Kidney epithelial cell (primary cell): ENCODE results near the gene GABRR2. TPM values are rescaled to one million over a fixed set of nuclear protein-coding genes. Genes with fewer than 3 reads are reported as not detected.

Source experiments
- DNase-seq: peaks from one replicate; pipeline ENCODE4 v3.0.0-alpha.2; 2010; ENCODE audit warnings: low read depth
- H3K27me3 ChIP-seq: 2 replicates; pipeline ENCODE4 v1.6.0; 2011; ENCODE audit warnings: low read length; ENCODE audit not compliant: control insufficient read depth, insufficient read depth
- H3K36me3 ChIP-seq: 2 replicates; pipeline ENCODE4 v1.5.1; 2011; ENCODE audit warnings: low read length; ENCODE audit not compliant: control insufficient read depth, insufficient read depth
- H3K4me3 ChIP-seq: 2 replicates; pipeline ENCODE4 v1.5.1; 2011; ENCODE audit warnings: low read depth, mild to moderate bottlenecking, control low read depth, low read length
- total RNA-seq: library from RNA; depleted of rRNA; stranded (reverse); fragments of >200 nt; gene quantifications from 2 replicates; pipeline ENCODE4 v1.2.3, GENCODE V29; 2015
- TF ChIP-seq, protein P1 (sequence below): IDR thresholded peaks from 2 replicates; pipeline ENCODE4 v1.5.1; 2011; ENCODE audit warnings: mild to moderate bottlenecking, moderate library complexity, low read length, control low read depth, inconsistent platforms; ENCODE audit not compliant: insufficient read depth, poor library complexity, severe bottlenecking

GABRR2 gene
- total RNA-seq, 1 donor from 2014 or later: not detected

- Histone ChIP-seq H3K36me3 (no peaks in the 10 kb centered on the region), H3K4me3 (no peak overlapping the region), H3K27me3 (no peaks in the 10 kb centered on the region)
- TF ChIP-seq, protein P1, sequence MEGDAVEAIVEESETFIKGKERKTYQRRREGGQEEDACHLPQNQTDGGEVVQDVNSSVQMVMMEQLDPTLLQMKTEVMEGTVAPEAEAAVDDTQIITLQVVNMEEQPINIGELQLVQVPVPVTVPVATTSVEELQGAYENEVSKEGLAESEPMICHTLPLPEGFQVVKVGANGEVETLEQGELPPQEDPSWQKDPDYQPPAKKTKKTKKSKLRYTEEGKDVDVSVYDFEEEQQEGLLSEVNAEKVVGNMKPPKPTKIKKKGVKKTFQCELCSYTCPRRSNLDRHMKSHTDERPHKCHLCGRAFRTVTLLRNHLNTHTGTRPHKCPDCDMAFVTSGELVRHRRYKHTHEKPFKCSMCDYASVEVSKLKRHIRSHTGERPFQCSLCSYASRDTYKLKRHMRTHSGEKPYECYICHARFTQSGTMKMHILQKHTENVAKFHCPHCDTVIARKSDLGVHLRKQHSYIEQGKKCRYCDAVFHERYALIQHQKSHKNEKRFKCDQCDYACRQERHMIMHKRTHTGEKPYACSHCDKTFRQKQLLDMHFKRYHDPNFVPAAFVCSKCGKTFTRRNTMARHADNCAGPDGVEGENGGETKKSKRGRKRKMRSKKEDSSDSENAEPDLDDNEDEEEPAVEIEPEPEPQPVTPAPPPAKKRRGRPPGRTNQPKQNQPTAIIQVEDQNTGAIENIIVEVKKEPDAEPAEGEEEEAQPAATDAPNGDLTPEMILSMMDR: no peak
- no peak for DNase-seq
These were observed 24.5 kb upstream of the GABRR2 start for GRCh38 chr6:89339565-89339964.

DNA sequence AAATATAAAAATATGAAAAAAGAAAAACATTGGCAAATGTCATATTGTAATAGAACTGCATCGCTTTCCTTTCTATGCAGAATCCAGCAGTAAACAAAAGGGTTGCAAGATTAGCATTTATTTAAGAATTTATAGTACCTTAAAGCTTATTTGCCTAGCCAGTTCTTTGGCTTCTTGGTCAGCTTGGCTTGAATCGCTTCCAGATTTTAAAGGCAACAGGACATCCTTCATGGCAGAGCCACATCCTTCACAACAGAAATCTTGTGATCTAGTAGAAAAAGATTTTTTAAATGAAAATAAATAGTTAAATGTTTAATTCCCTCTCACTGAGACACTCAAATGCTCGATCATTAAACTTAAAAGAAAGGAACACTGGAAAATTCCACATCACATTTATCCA, 20.1 kb upstream of the GABRR2 start:
- Histone ChIP-seq H3K27me3 (no peaks in the 10 kb centered on the region), H3K4me3 (no peak overlapping the region), H3K36me3 (no peaks in the 10 kb centered on the region)
- TF ChIP-seq, protein P1: no peak
- no peak for DNase-seq

- TF ChIP-seq, protein P1: no peak
- no peak for DNase-seq
- H3K27me3 ChIP-seq: no peaks in the 10 kb centered on the region
- no peak overlapping the region for H3K4me3 ChIP-seq
- H3K36me3 ChIP-seq: no peaks in the 10 kb centered on the region
These were observed 15.8 kb upstream of the GABRR2 start for GRCh38 chr6:89330910-89331309.

DNA sequence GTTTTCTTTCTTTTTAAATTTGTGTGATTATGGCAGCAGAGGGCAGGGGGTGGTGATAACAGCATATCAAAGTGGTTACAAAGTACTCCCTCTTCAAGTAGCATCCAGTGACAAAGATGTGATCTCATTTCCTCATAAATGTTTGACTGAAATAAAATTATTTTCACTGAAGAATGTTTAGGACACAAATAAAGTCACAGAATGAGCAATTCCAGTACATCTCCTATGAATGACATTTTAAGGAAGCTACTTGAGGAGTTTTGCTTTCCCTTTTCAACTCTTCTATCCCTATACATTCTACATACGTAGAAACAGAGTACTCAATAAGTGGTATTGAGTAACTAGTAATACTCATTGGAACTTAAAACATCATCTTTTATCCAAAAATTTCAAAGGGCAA, 13.9 kb upstream of the GABRR2 start:
- Histone ChIP-seq H3K36me3 (no peaks in the 10 kb centered on the region), H3K4me3 (no peak overlapping the region), H3K27me3 (no peaks in the 10 kb centered on the region)
- DNase-seq: no peak
- TF ChIP-seq, protein P1: no peak

DNA sequence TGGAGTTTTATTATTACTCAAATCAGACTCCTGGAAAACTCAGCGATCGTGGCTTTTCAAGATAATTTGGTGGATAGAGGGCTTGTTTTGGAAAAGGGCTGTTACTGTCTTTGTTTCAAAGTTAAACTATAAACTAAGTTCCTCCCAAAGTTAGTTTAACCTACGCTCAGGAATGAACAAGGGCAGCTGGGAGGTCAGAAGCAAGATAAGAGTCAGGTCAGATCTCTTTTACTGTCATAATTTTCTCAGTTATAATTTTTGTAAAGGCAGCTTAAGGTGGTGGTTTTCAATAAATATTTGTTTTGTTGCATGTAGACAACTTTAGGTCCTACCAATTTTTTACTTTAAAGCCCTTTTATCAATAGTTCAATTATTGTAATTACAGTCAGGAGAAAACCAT, 9.2 kb upstream of the GABRR2 start:
- no peaks in the 10 kb centered on the region for H3K27me3 ChIP-seq
- no peak for DNase-seq
- H3K4me3 ChIP-seq: no peak overlapping the region
- TF ChIP-seq, protein P1: no peak
- no peaks in the 10 kb centered on the region for H3K36me3 ChIP-seq

- no peak for DNase-seq
- TF ChIP-seq, protein P1: no peak
These were observed 8.4 kb upstream of the GABRR2 start for GRCh38 chr6:89323511-89323971.

More at GRCh38 chr6:89323511-89323971, 8.4 kb upstream of the GABRR2 start:
- no peaks in the 10 kb centered on the region for H3K36me3 ChIP-seq
- H3K27me3 ChIP-seq: no peaks in the 10 kb centered on the region
- no peak overlapping the region for H3K4me3 ChIP-seq
